HG03442 (cell line): ENCODE measurements around the gene RAMP1.
"Not testable (repeated sequence)": the region's sequence is repeated elsewhere in the genome, so short reads cannot be mapped to it uniquely, and the experiment has no call there.

Source experiments
- ATAC-seq: cut with Tn5 transposase; IDR thresholded peaks from one replicate; pipeline ENCODE4 v1.9.1; 2021; ENCODE audit warnings: mild to moderate bottlenecking, moderate library complexity; ENCODE audit not compliant: unreplicated experiment

Gene RAMP1

GRCh38 chr2:237859533-237860272 lies at the start of gene RAMP1:
TSS of gene RAMP1 (plus strand) at chr2:237859623. CDS start at chr2:237859676, 53 bp downstream.
- ATAC-seq, result no peak

- no peak for ATAC-seq
Observed at GRCh38 chr2:237815637-237816036, 43.8 kb upstream of the RAMP1 start.

GRCh38 chr2:237816531-237816930 lies 42.9 kb upstream of the RAMP1 start:
- ATAC-seq, result no peak

- ATAC-seq, result no peak
Observed at GRCh38 chr2:237818066-237818473, 41.4 kb upstream of the RAMP1 start.

GRCh38 chr2:237819231-237819630 lies 40.2 kb upstream of the RAMP1 start:
- no peak for ATAC-seq

- ATAC-seq, result no peak
Observed at GRCh38 chr2:237820421-237820820, 39.0 kb upstream of the RAMP1 start.

GRCh38 chr2:237823544-237823943 lies 35.9 kb upstream of the RAMP1 start:
- ATAC-seq, result no peak

GRCh38 chr2:237824085-237824484 lies 35.3 kb upstream of the RAMP1 start:
- ATAC-seq, result no peak

GRCh38 chr2:237827421-237827987 lies 31.9 kb upstream of the RAMP1 start:
- no peak for ATAC-seq

GRCh38 chr2:237830522-237830921 lies 28.9 kb upstream of the RAMP1 start:
- ATAC-seq, result no peak

- ATAC-seq, result no peak
Observed at GRCh38 chr2:237833546-237833945, 25.9 kb upstream of the RAMP1 start.

- ATAC-seq, result no peak
Observed at GRCh38 chr2:237835372-237835771, 24.1 kb upstream of the RAMP1 start.

GRCh38 chr2:237841051-237841450 lies 18.4 kb upstream of the RAMP1 start:
- no peak for ATAC-seq

GRCh38 chr2:237848940-237849339 lies 10.5 kb upstream of the RAMP1 start:
- not testable (repeated sequence) for ATAC-seq

GRCh38 chr2:237854295-237854694 lies 5.1 kb upstream of the RAMP1 start:
- no peak for ATAC-seq

- no peak for ATAC-seq
Observed at GRCh38 chr2:237857791-237858190, 1.6 kb upstream of the RAMP1 start.

- no peak for ATAC-seq
Observed at GRCh38 chr2:237858294-237859081, 935 bp upstream of the RAMP1 start.

- no peak for ATAC-seq
Observed at GRCh38 chr2:237859082-237859433, 365 bp upstream of the RAMP1 start.

GRCh38 chr2:237860273-237860935 lies 981 bp downstream of the RAMP1 start:
- ATAC-seq, result no peak

- ATAC-seq, result no peak
Observed at GRCh38 chr2:237861875-237862527, 2.6 kb downstream of the RAMP1 start.

- ATAC-seq, result no peak
Observed at GRCh38 chr2:237862528-237862895, 3.1 kb downstream of the RAMP1 start.
